HG02981 (cell line): Measurements from ENCODE around the gene TMEM52B.

ENCODE experiments used
- ATAC-seq: cut with Tn5 transposase; IDR thresholded peaks from one replicate; pipeline ENCODE4 v1.9.1; 2021; ENCODE audit warnings: mild to moderate bottlenecking, moderate library complexity; ENCODE audit not compliant: unreplicated experiment

TMEM52B gene

DNA sequence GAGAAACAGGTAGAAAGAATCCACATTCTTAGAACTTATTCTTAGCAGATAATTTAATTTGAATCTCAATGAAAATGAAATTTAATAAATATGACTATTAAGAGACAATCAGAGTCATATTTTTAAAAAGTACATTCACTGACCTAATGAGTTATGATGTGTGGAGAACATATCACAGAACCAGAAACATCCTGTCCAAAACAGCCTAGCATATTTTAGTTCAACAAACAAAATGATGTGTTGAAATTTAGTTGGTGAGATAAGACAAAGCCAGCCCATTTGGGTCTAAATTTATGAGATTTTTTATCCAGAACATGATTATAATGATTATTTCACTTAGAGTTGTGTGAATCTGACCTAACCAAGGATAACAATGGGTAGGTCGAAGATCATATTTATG is 59.7 kb downstream of the TMEM52B start:
- ATAC-seq: no peak

DNA sequence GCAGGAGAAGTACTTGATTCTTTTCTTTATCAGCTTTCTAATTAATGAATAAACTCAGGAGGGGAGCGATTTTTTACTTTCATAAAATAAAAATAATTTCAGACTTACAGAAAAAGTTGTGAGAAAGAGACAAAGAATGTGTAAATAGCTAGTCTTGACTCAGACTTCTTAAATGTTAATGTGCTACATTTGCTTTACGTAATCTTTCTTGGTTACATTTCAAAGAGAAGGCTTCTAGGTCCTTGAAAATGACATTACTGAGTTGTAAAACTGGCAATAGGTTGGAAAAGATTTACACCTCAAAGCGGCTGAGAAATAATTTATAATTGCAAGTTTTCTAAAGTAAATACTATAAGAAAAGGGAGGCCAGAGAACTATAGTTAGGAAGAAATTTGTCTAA is 62.5 kb downstream of the TMEM52B start:
- ATAC-seq: no peak
